Testis (tissue), 3 donors: ENCODE results near the gene AUTS2. TPM values are rescaled to one million over a fixed set of nuclear protein-coding genes. Genes with fewer than 3 reads are reported as not detected.

Experiments used
- DNase-seq: peaks from one replicate; pipeline ENCODE4 v3.0.0-alpha.2; 2019
- H3K27ac ChIP-seq, 2 donors: fragments of 200-600 bp; sonication (generic); one replicate each; pipeline ENCODE4 v1.5.1; 2019
- H3K27me3 ChIP-seq: fragments of 200-600 bp; sonication (generic); one replicate; pipeline ENCODE4 v1.5.1; 2019
- H3K36me3 ChIP-seq: fragments of 200-600 bp; sonication (generic); one replicate; pipeline ENCODE4 v1.5.1; 2017; ENCODE audit warnings: low read depth; ENCODE audit errors: missing control alignments
- H3K4me1 ChIP-seq: fragments of 200-600 bp; sonication (generic); one replicate; pipeline ENCODE4 v1.5.1; 2019
- H3K4me3 ChIP-seq, 2 donors: fragments of 200-600 bp; sonication (generic); one replicate each; pipeline ENCODE4 v1.5.1; 2017 to 2019
- H3K9me3 ChIP-seq: fragments of 200-600 bp; sonication (generic); one replicate; pipeline ENCODE4 v1.5.1; 2017
- POLR2A ChIP-seq: fragments of 450-650 bp; IDR thresholded peaks from one replicate; pipeline ENCODE4 v1.6.1; 2017; ENCODE audit warnings: antibody characterized with exemption, mild to moderate bottlenecking, moderate library complexity
- WGBS, 2 donors: methylation state at CpG; one replicate each; pipeline ENCODE4 v1.1.5; 2018; 5-methylcytosine and 5-hydroxymethylcytosine counted together
- intact Hi-C: fragments of 100-400 bp; cut with DNase I; formaldehyde crosslinking; loops from one replicate; pipeline ENCODE4 v1.15.1; 2023; ENCODE audit warnings: low total_unique reads
- polyA plus RNA-seq: library from polyadenylated mRNA; stranded (reverse); fragments of 350-450 nt; fragmentation: Illumina TruSeq; extraction: RNeasy Lipid Tissue Mini Kit (QIAGEN cat#74804); gene quantifications from one replicate; pipeline ENCODE4 v1.2.3, GENCODE V29; 2014; ENCODE audit warnings: low read depth, low replicate concordance; ENCODE audit not compliant: insufficient read depth
- total RNA-seq, 2 donors: library from RNA; depleted of rRNA; stranded (reverse); fragments of >200 nt; gene quantifications; one replicate each; pipeline ENCODE4 v1.2.3, GENCODE V29; 2016
- TF ChIP-seq, protein P1 (sequence below), 3 experiments: fragments of 450-650 bp in 2 of 3; fragments of 200-600 bp in 1 of 3; sonication (generic) in 1 of 3; IDR thresholded peaks; one replicate each; pipeline ENCODE4 v1.5.1; 2016 to 2019; ENCODE audit warnings: antibody characterized with exemption in 3 of 3, mild to moderate bottlenecking in 2 of 3, moderate library complexity in 1 of 3

Gene AUTS2
- total and polyA plus RNA-seq, 3 donors from 2014 or later = 21.3 to 75.5 (median 56.1) TPM

DNA sequence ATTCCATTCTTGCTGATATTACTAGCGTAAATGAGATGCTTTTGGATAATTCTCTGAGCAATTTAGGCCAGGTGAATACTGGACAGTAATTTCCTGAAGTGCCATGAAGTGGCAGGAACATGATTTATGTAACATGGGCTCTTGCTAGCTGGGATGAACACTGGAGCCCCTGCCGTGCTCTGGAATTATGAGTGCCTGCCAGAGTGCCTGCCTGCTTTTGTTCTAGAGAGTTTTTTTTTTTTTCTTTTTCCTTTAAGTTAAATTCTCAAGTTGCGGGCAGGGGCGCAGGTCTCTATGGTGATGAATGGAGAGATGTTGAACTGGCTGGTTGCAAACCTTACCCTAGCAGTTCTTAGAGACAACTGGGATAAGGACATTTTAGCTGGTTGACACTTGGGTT, 165.9 kb downstream of the AUTS2 start:
- DNase-seq = no peak
- TF ChIP-seq POLR2A = no peak
- TF ChIP-seq, protein P1, sequence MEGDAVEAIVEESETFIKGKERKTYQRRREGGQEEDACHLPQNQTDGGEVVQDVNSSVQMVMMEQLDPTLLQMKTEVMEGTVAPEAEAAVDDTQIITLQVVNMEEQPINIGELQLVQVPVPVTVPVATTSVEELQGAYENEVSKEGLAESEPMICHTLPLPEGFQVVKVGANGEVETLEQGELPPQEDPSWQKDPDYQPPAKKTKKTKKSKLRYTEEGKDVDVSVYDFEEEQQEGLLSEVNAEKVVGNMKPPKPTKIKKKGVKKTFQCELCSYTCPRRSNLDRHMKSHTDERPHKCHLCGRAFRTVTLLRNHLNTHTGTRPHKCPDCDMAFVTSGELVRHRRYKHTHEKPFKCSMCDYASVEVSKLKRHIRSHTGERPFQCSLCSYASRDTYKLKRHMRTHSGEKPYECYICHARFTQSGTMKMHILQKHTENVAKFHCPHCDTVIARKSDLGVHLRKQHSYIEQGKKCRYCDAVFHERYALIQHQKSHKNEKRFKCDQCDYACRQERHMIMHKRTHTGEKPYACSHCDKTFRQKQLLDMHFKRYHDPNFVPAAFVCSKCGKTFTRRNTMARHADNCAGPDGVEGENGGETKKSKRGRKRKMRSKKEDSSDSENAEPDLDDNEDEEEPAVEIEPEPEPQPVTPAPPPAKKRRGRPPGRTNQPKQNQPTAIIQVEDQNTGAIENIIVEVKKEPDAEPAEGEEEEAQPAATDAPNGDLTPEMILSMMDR (IDR thresholded peaks at IDR 0.05) = no peak
- intact Hi-C loops = no loop called here

DNA sequence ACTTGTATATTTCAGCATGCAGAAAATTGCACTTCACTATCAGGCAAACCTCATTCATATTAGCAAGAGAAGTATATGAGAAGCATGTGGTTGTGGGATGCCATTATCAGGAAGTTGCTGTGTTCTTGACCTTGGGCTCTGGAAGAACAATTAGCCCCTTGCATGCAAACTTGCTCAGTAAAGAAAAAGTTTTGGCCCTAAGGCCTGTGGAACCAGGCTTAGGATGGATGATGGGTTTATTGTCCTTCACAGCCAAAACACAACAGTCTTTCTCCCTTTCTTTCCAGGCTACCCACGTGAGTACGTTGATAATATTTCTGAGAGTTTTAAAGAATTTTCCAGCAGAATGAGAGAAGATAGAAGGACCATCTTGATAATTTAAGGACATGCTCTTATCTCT, 166.4 kb downstream of the AUTS2 start:
- H3K4me3 ChIP-seq = no peak overlapping the region
- DNase-seq = no peak
- intact Hi-C loops = no loop called here
- H3K27me3 ChIP-seq = no peaks in the 10 kb centered on the region
- TF ChIP-seq, protein P1 (IDR thresholded peaks at IDR 0.05) = no peak
- TF ChIP-seq POLR2A = no peak
- peaks cover 7% of the 10 kb centered on the region for H3K4me1 ChIP-seq
- no peak overlapping the region for H3K27ac ChIP-seq
- WGBS, 2 donors = 43 to 47% methylated on average over 2 of the region's 2 CpGs
- H3K36me3 ChIP-seq = no peaks in the 10 kb centered on the region
- H3K9me3 ChIP-seq = no peaks in the 10 kb centered on the region

More for the DNA sequence above, 165.9 kb downstream of the AUTS2 start:
- no peak overlapping the region for H3K27ac ChIP-seq
- H3K4me1 ChIP-seq = peaks cover 7% of the 10 kb centered on the region
- H3K27me3 ChIP-seq = no peaks in the 10 kb centered on the region
- no peaks in the 10 kb centered on the region for H3K36me3 ChIP-seq
- WGBS, 2 donors = 77 to 90% methylated on average over 4 of the region's 4 CpGs
- H3K4me3 ChIP-seq = no peak overlapping the region
- no peaks in the 10 kb centered on the region for H3K9me3 ChIP-seq

DNA sequence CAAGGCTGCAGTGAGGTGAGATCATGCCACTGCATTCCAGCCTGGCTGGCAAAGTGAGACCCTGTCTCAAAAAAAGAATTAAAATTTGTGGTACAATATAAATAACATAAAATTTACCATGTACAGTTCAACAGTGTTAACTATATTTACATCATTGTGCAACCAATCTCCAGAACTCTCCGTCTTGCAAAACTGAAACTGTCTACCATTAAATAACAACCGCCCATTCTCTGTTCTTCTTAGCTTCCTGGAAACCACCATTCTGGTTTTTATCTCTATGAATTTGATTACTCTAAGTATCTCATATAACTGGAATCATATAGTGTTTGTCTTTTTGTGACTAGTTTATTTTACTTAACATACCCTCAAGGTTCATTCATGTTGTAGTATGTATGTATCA, 167.6 kb downstream of the AUTS2 start:
- no peak for TF ChIP-seq POLR2A
- TF ChIP-seq, protein P1 (IDR thresholded peaks at IDR 0.05) = no peak
- intact Hi-C loops = no loop called here
- H3K9me3 ChIP-seq = no peaks in the 10 kb centered on the region
- H3K36me3 ChIP-seq = no peaks in the 10 kb centered on the region
- WGBS, 2 donors = 96% methylated on average over 2 of the region's 2 CpGs
- peaks cover 7% of the 10 kb centered on the region for H3K4me1 ChIP-seq
- no peaks in the 10 kb centered on the region for H3K27me3 ChIP-seq
- DNase-seq = no peak
- H3K4me3 ChIP-seq = no peak overlapping the region
- no peak overlapping the region for H3K27ac ChIP-seq

DNA sequence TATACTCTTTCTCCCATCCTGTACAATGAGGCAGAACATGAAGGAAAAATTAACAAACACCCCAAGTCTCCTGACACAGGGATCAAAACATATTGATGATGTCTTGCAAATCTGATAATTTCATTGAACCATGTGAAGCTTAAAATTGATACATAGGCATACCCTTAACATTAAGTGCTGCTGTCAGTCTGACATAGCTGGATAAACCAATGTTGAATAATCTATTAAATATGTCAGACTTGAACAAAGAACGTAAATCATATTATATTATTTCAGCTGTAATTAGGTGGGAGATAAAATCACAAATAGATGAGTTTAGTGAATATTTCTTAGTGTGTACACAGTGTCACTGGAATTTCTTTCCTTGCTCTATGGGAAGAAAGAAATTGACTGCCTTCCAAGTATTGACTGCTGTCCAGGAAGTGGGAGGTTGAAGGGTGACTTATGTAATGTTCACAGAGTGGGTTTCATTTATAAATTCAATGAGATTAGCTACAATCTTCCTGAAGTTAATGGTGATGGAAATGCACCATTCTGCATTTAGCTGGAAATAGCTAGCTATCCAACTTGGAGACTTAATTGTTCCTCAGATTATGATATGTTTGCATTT, 170.8 kb downstream of the AUTS2 start:
- WGBS, 2 donors = 36 to 55% methylated on average over 1 of the region's 1 CpG

More for the DNA sequence above, 170.8 kb downstream of the AUTS2 start:
- no peak for DNase-seq
- no peaks in the 10 kb centered on the region for H3K27me3 ChIP-seq
- TF ChIP-seq, protein P1 (IDR thresholded peaks at IDR 0.05) = no peak
- TF ChIP-seq POLR2A = no peak
- H3K27ac ChIP-seq = no peak overlapping the region
- H3K36me3 ChIP-seq = no peaks in the 10 kb centered on the region
- peaks cover 18% of the 10 kb centered on the region for H3K4me1 ChIP-seq
- intact Hi-C loops = no loop called here
- no peak overlapping the region for H3K4me3 ChIP-seq
- H3K9me3 ChIP-seq = no peaks in the 10 kb centered on the region
